Heart left ventricle (tissue), 13 donors: ENCODE measurements around the gene COL11A1.

Experiments used
- CTCF ChIP-seq, 12 donors: fragments of 200-600 bp; sonication (generic) in 4 of 12; IDR thresholded peaks; one replicate each; pipeline versions ENCODE4 v1.5.0 to v1.8.0; 2018 to 2022; ENCODE audit warnings: antibody characterized with exemption in 12 of 12, mild to moderate bottlenecking in 5 of 12
- POLR2A ChIP-seq, 2 donors: fragments of 450-650 bp; IDR thresholded peaks; one replicate each; pipeline ENCODE4 v1.6.1; 2017; ENCODE audit warnings: antibody characterized with exemption in 2 of 2, mild to moderate bottlenecking in 2 of 2, moderate library complexity in 2 of 2
- donor health status: ischemic (EF 13 %, LVEDD 7.1; RV severe dilation, severe dysfunction).
- donor health status: DM: no; HTN: yes; CAD: no.
- donor health status: DM: no; HTN: no; CAD: no.
- donor health status: ischemic (EF 25% LVEDD 6.9; RV normal size, moderate dysfunction).
- donor health status: ischemic (EF 25% LVEDD 5.7; RV mildly dilated, moderate dysfunction).
- donor health status: ischemic (EF 35%, LVEDD 5.7; RV mildly dilated, moderate dysfunction).
- donor health status: nonischemic (EF 11% LVEDD 7.7; RV severe dilation, severe dysfunction).
- donor health status: DM: yes; HTN: yes; CAD: no.
- donor health status: PGD.
- donor health status: ischemic (EF 29% LVEDD 5.4; RV normal size, mild dysfunction).
- donor health status: nonischemic (EF 23%, LVEDD 6.1; RV moderate dilation, normal function).

GRCh38 chr1:102861247-102861646 is 247.1 kb downstream of the COL11A1 start:
- TF ChIP-seq CTCF (IDR thresholded peaks at IDR 0.05), result no peak
- no peak for TF ChIP-seq POLR2A (IDR thresholded peaks at IDR 0.05)
